ENCODE data around the gene RAB26.
"Not testable (repeated sequence)": the region's sequence is repeated elsewhere in the genome, so short reads cannot be mapped to it uniquely, and the experiment has no call there.

RAB26 gene

GRCh38 chr16:2121325-2121724, 27.1 kb upstream of the RAB26 start:
- not testable (repeated sequence) for H3K27me3 ChIP-seq (ENCODE audit: insufficient read depth, low read length); H3K9ac ChIP-seq (ENCODE audit: low read length); H3K36me3 ChIP-seq (ENCODE audit: insufficient read depth, low read length); H3K27ac ChIP-seq (ENCODE audit: low read depth, low read length, poor library complexity, severe bottlenecking); H3K79me2 ChIP-seq (ENCODE audit: insufficient read depth, low read length); H3K4me1 ChIP-seq (ENCODE audit: insufficient read depth, low read length, severe bottlenecking); H3K4me3 ChIP-seq (ENCODE audit: low read depth, low read length, poor library complexity, severe bottlenecking); H2AFZ ChIP-seq (ENCODE audit: low read length); H3K4me2 ChIP-seq (ENCODE audit: low read length); H3K9me3 ChIP-seq (ENCODE audit: low read length); H3K9me2 ChIP-seq (ENCODE audit: low read depth, low read length); H3F3A ChIP-seq (ENCODE audit: insufficient read depth, low read length); H4K20me1 ChIP-seq (ENCODE audit: insufficient read depth, low read length)
- TF ChIP-seq CTCF (IDR thresholded peaks at IDR 0.05; ENCODE audit: low read length) = peak; percentile 37; the same call in 1 of the 2 replicates

- no peak overlapping the region for H3K27ac ChIP-seq (ENCODE audit: low read depth, low read length, poor library complexity, severe bottlenecking)
- no peak for TF ChIP-seq CTCF (IDR thresholded peaks at IDR 0.05; ENCODE audit: low read length)
- TF ChIP-seq EZH2 (IDR thresholded peaks at IDR 0.05; ENCODE audit: borderline replicate concordance, low read length) = no peak
These were observed 26.6 kb upstream of the RAB26 start for GRCh38 chr16:2121853-2122252.

GRCh38 chr16:2122429-2122828, 26.0 kb upstream of the RAB26 start:
- Histone ChIP-seq H4K20me1 (ENCODE audit: insufficient read depth, low read length) (no peaks in the 10 kb centered on the region), H3K79me2 (ENCODE audit: insufficient read depth, low read length) (no peaks in the 10 kb centered on the region), H3K36me3 (ENCODE audit: insufficient read depth, low read length) (no peaks in the 10 kb centered on the region), H3K9me3 (ENCODE audit: low read length) (no peaks in the 10 kb centered on the region), H3K9me2 (ENCODE audit: low read depth, low read length) (no peaks in the 10 kb centered on the region), H2AFZ (ENCODE audit: low read length) (no peak overlapping the region), H3K4me1 (ENCODE audit: insufficient read depth, low read length, severe bottlenecking) (no peaks in the 10 kb centered on the region), H3K9ac (ENCODE audit: low read length) (no peak overlapping the region), H3F3A (ENCODE audit: insufficient read depth, low read length) (no peaks in the 10 kb centered on the region), H3K27ac (ENCODE audit: low read depth, low read length, poor library complexity, severe bottlenecking) (no peak overlapping the region), H3K4me2 (ENCODE audit: low read length) (no peak overlapping the region), H3K4me3 (ENCODE audit: low read depth, low read length, poor library complexity, severe bottlenecking) (no peak overlapping the region), H3K27me3 (ENCODE audit: insufficient read depth, low read length) (0 out of 2 replicates have a peak, but pooled peaks cover 3% of the 10 kb centered on the region)
- TF ChIP-seq CTCF (IDR thresholded peaks at IDR 0.05; ENCODE audit: low read length) (no peak), EZH2 (IDR thresholded peaks at IDR 0.05; ENCODE audit: borderline replicate concordance, low read length) (no peak)

More at GRCh38 chr16:2121853-2122252, 26.6 kb upstream of the RAB26 start:
- Histone ChIP-seq H3K4me1 (ENCODE audit: insufficient read depth, low read length, severe bottlenecking) (no peaks in the 10 kb centered on the region), H3F3A (ENCODE audit: insufficient read depth, low read length) (no peaks in the 10 kb centered on the region), H3K9me3 (ENCODE audit: low read length) (no peaks in the 10 kb centered on the region), H4K20me1 (ENCODE audit: insufficient read depth, low read length) (no peaks in the 10 kb centered on the region), H3K79me2 (ENCODE audit: insufficient read depth, low read length) (no peaks in the 10 kb centered on the region), H3K27me3 (ENCODE audit: insufficient read depth, low read length) (0 out of 2 replicates have a peak, but pooled peaks cover 3% of the 10 kb centered on the region), H3K36me3 (ENCODE audit: insufficient read depth, low read length) (no peaks in the 10 kb centered on the region), H3K9me2 (ENCODE audit: low read depth, low read length) (no peaks in the 10 kb centered on the region), H2AFZ (ENCODE audit: low read length) (no peak overlapping the region), H3K9ac (ENCODE audit: low read length) (no peak overlapping the region), H3K4me2 (ENCODE audit: low read length) (no peak overlapping the region), H3K4me3 (ENCODE audit: low read depth, low read length, poor library complexity, severe bottlenecking) (no peak overlapping the region)

GRCh38 chr16:2122934-2123683, 25.3 kb upstream of the RAB26 start:
- not testable (repeated sequence) for H3K4me2 ChIP-seq (ENCODE audit: low read length); H3K9ac ChIP-seq (ENCODE audit: low read length); H3K9me3 ChIP-seq (ENCODE audit: low read length); H3K27me3 ChIP-seq (ENCODE audit: insufficient read depth, low read length); H3K79me2 ChIP-seq (ENCODE audit: insufficient read depth, low read length); H3K36me3 ChIP-seq (ENCODE audit: insufficient read depth, low read length); H3K27ac ChIP-seq (ENCODE audit: low read depth, low read length, poor library complexity, severe bottlenecking); H3K4me3 ChIP-seq (ENCODE audit: low read depth, low read length, poor library complexity, severe bottlenecking); H3K9me2 ChIP-seq (ENCODE audit: low read depth, low read length); H3K4me1 ChIP-seq (ENCODE audit: insufficient read depth, low read length, severe bottlenecking); H3F3A ChIP-seq (ENCODE audit: insufficient read depth, low read length); H4K20me1 ChIP-seq (ENCODE audit: insufficient read depth, low read length); H2AFZ ChIP-seq (ENCODE audit: low read length)

- not testable (repeated sequence) for H4K20me1 ChIP-seq (ENCODE audit: insufficient read depth, low read length); H3K27ac ChIP-seq (ENCODE audit: low read depth, low read length, poor library complexity, severe bottlenecking)
These were observed 24.6 kb upstream of the RAB26 start for GRCh38 chr16:2123706-2124376.

More at GRCh38 chr16:2123706-2124376, 24.6 kb upstream of the RAB26 start:
- H3K79me2 ChIP-seq (ENCODE audit: insufficient read depth, low read length); H3F3A ChIP-seq (ENCODE audit: insufficient read depth, low read length); H3K9ac ChIP-seq (ENCODE audit: low read length); H3K4me1 ChIP-seq (ENCODE audit: insufficient read depth, low read length, severe bottlenecking); H3K4me2 ChIP-seq (ENCODE audit: low read length); H3K9me3 ChIP-seq (ENCODE audit: low read length); H3K9me2 ChIP-seq (ENCODE audit: low read depth, low read length); H2AFZ ChIP-seq (ENCODE audit: low read length); H3K4me3 ChIP-seq (ENCODE audit: low read depth, low read length, poor library complexity, severe bottlenecking); H3K36me3 ChIP-seq (ENCODE audit: insufficient read depth, low read length); H3K27me3 ChIP-seq (ENCODE audit: insufficient read depth, low read length): not testable (repeated sequence)

All from OCI-LY1 (cell line).